Measurements from ENCODE around the gene CIZ1. TPM values are rescaled to one million over a fixed set of nuclear protein-coding genes. Genes with fewer than 3 reads are reported as not detected.

CIZ1 gene
- total and polyA plus RNA-seq, 9 of the 15 experiments (the other 6 are each of a cell fraction or from before 2014, with no cell fraction given) = 6.6 to 329 (median 87.8) TPM

GRCh38 chr9:128191406-128192046, at the start of gene CIZ1 (continued):
- TF ChIP-seq, protein P1, sequence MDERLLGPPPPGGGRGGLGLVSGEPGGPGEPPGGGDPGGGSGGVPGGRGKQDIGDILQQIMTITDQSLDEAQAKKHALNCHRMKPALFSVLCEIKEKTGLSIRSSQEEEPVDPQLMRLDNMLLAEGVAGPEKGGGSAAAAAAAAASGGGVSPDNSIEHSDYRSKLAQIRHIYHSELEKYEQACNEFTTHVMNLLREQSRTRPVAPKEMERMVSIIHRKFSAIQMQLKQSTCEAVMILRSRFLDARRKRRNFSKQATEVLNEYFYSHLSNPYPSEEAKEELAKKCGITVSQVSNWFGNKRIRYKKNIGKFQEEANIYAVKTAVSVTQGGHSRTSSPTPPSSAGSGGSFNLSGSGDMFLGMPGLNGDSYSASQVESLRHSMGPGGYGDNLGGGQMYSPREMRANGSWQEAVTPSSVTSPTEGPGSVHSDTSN (CRISPR knock-in tag; IDR thresholded peaks at IDR 0.05; ENCODE audit: low read depth) = no peak
- TF ChIP-seq, protein P1 (tag; conservative IDR thresholded peaks at IDR 0.05; ENCODE audit: low read depth) = no peak
- no peak; the same call in 1 of the 2 replicates for TF ChIP-seq HMG20A (CRISPR knock-in tag; conservative IDR thresholded peaks at IDR 0.05)
- peak; percentile 99 for TF ChIP-seq GTF2E2 (tag; IDR thresholded peaks at IDR 0.05)
- TF ChIP-seq CEBPG (CRISPR knock-in tag; IDR thresholded peaks at IDR 0.05) = no peak
- TF ChIP-seq CEBPG (tag; conservative IDR thresholded peaks at IDR 0.05 in 1 of 2, IDR thresholded peaks at IDR 0.05 in 1 of 2) = no peak; a peak in 1 of 4 replicates
- no peak for TF ChIP-seq ASH1L (IDR thresholded peaks at IDR 0.05; ENCODE audit: borderline replicate concordance, low read depth, partially characterized antibody)
- peak in 1 of 2 experiments; percentile 65; a peak in 2 of 4 replicates for TF ChIP-seq SRF (CRISPR knock-in tag; IDR thresholded peaks at IDR 0.05)
- TF ChIP-seq TAF7 (tag; IDR thresholded peaks at IDR 0.05) = peak; percentile 81
- TF ChIP-seq LEF1 (IDR thresholded peaks at IDR 0.05) = no peak
- TF ChIP-seq ZNF282 (CRISPR knock-in tag; IDR thresholded peaks at IDR 0.05) = no peak
- TF ChIP-seq ARID2 (IDR thresholded peaks at IDR 0.05) = no peak
- no peak for TF ChIP-seq TEAD2 (tag; IDR thresholded peaks at IDR 0.05)
- TF ChIP-seq ZNF707 (CRISPR knock-in tag; conservative IDR thresholded peaks at IDR 0.05) = no peak
- TF ChIP-seq BDP1 (IDR thresholded peaks at IDR 0.05; ENCODE audit: insufficient read depth, insufficient read length) = no peak
- no peak for TF ChIP-seq ZNF398 (CRISPR knock-in tag; IDR thresholded peaks at IDR 0.05)
- TF ChIP-seq MCM5 (IDR thresholded peaks at IDR 0.05; ENCODE audit: low read depth) = no peak
- TF ChIP-seq BRD9 (IDR thresholded peaks at IDR 0.05; ENCODE audit: low read depth, partially characterized antibody) = no peak
- TF ChIP-seq, protein P2, sequence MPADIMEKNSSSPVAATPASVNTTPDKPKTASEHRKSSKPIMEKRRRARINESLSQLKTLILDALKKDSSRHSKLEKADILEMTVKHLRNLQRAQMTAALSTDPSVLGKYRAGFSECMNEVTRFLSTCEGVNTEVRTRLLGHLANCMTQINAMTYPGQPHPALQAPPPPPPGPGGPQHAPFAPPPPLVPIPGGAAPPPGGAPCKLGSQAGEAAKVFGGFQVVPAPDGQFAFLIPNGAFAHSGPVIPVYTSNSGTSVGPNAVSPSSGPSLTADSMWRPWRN (IDR thresholded peaks at IDR 0.05; ENCODE audit: low read depth) = no peak
- TF ChIP-seq POLR3A (IDR thresholded peaks at IDR 0.05; ENCODE audit: borderline replicate concordance, extremely low read depth, insufficient read depth, insufficient read length) = no peak
- TF ChIP-seq NR3C1 (CRISPR knock-in tag; IDR thresholded peaks at IDR 0.05) = no peak
- peak; percentile 76; the same call in 1 of the 2 replicates for TF ChIP-seq PTBP1 (IDR thresholded peaks at IDR 0.05; ENCODE audit: low read depth, low read length)
- TF ChIP-seq C11orf30 (IDR thresholded peaks at IDR 0.05; ENCODE audit: low read depth) = no peak
- TF ChIP-seq NR2C2 (CRISPR knock-in tag; IDR thresholded peaks at IDR 0.05) = no peak
- no peak for TF ChIP-seq NR2C2 (tag; IDR thresholded peaks at IDR 0.05)
- TF ChIP-seq TRIM24 (IDR thresholded peaks at IDR 0.05) = no peak
- 0 out of 2 replicates have a peak, but pooled peaks have one; percentile 36 for TF ChIP-seq ZNF311 (CRISPR knock-in tag; IDR thresholded peaks at IDR 0.05)

Data from K562 (cell line).